Endothelial cell of umbilical vein (primary cell): ENCODE data around the gene GGNBP2. TPM values are rescaled to one million over a fixed set of nuclear protein-coding genes. Genes with fewer than 3 reads are reported as not detected.
A peak's percentile ranks its signal among the peaks of the same experiment; 100 is the strongest.

Source experiments
- BruUV-seq: library from RNA; stranded (reverse); fragments of 400-500 nt; replicated peaks from 2 replicates; lab custom pipeline; 2021; lab: Mats Ljungman, UMichigan
- CTCF ChIA-PET: fragments of 300-600, 350-600 bp; sonication (Branson Sonifier 250); formaldehyde crosslinking; loops from one replicate; lab custom pipeline; 2021; ENCODE audit warnings: antibody characterized with exemption, inconsistent platforms; lab: Charles Lee
- POLR2A ChIA-PET: fragments of 300-600, 350-600 bp; sonication (Branson Sonifier 250); formaldehyde crosslinking; loops from one replicate; lab custom pipeline; 2021; ENCODE audit warnings: antibody characterized with exemption, inconsistent platforms; lab: Charles Lee
- DNase-seq: peaks from one replicate; pipeline ENCODE4 v3.0.0-alpha.2; 2011; ENCODE audit warnings: low read depth, low spot score
- FAIRE-seq: peaks from 2 replicates; lab custom pipeline; 2011; peaks lifted over from hg19 to GRCh38; lab: Jason Lieb, UNC
- H2AFZ ChIP-seq: 2 replicates; pipeline ENCODE4 v1.6.0; 2012; ENCODE audit warnings: low read depth, low read length, control low read depth, inconsistent platforms
- H3K27ac ChIP-seq: 2 replicates; pipeline ENCODE4 v1.5.1; 2011; ENCODE audit warnings: low read depth, mild to moderate bottlenecking, control low read depth, low read length, moderate library complexity; ENCODE audit not compliant: insufficient read depth
- H3K27me3 ChIP-seq, 2 experiments: 2 replicates each; pipeline versions ENCODE4 v1.6.0 to v1.6.1; 2011; ENCODE audit warnings: low read length in 2 of 2, mixed read lengths in 1 of 2; ENCODE audit not compliant: control insufficient read depth in 2 of 2, insufficient read depth in 2 of 2
- H3K36me3 ChIP-seq, 2 experiments: 2 replicates in 1 of 2; 3 replicates in 1 of 2; pipeline ENCODE4 v1.5.1; 2011; ENCODE audit warnings: low read length in 2 of 2, mild to moderate bottlenecking in 1 of 2, moderate library complexity in 1 of 2; ENCODE audit not compliant: control insufficient read depth in 2 of 2, insufficient read depth in 2 of 2; ENCODE audit errors: extremely low read depth in 1 of 2
- H3K4me1 ChIP-seq: 3 replicates; pipeline ENCODE4 v1.5.1; 2011; ENCODE audit warnings: mild to moderate bottlenecking, low read length; ENCODE audit not compliant: control insufficient read depth, insufficient read depth; ENCODE audit errors: extremely low read depth
- H3K4me2 ChIP-seq: 2 replicates; pipeline ENCODE4 v1.6.1; 2011; ENCODE audit warnings: low read length, control low read depth, mixed read lengths; ENCODE audit not compliant: insufficient read depth
- H3K4me3 ChIP-seq, 3 experiments: fragments of 200-600 bp in 1 of 3; sonication (generic), shearing (Covaris generic) in 1 of 3; replicated peaks in 1 of 3; 2 replicates each; pipeline ENCODE4 v1.5.1; 2011 to 2016; ENCODE audit warnings: control low read depth in 3 of 3, low read length in 3 of 3, mild to moderate bottlenecking in 2 of 3, inconsistent platforms in 1 of 3, low read depth in 1 of 3, moderate library complexity in 1 of 3; ENCODE audit not compliant: insufficient read depth in 1 of 3
- H3K79me2 ChIP-seq: 2 replicates; pipeline ENCODE4 v1.6.0; 2012; ENCODE audit warnings: low read length, inconsistent platforms; ENCODE audit not compliant: control insufficient read depth, insufficient read depth
- H3K9ac ChIP-seq: replicated peaks from 2 replicates; pipeline ENCODE3; 2011; ENCODE audit warnings: low read length, control low read depth; ENCODE audit not compliant: insufficient read depth; ENCODE audit errors: extremely low read depth
- H3K9me1 ChIP-seq: replicated peaks from 3 replicates; pipeline ENCODE4 v1.6.0; 2011; ENCODE audit warnings: mild to moderate bottlenecking, low read length; ENCODE audit not compliant: control insufficient read depth, insufficient read depth; ENCODE audit errors: extremely low read depth
- H3K9me3 ChIP-seq: replicated peaks from 2 replicates; pipeline ENCODE4 v1.5.1; 2012; ENCODE audit warnings: low read length, inconsistent platforms; ENCODE audit not compliant: control insufficient read depth, insufficient read depth
- H4K20me1 ChIP-seq: replicated peaks from 2 replicates; pipeline ENCODE3; 2011; ENCODE audit warnings: mild to moderate bottlenecking, low read length; ENCODE audit not compliant: control insufficient read depth, insufficient read depth; ENCODE audit errors: extremely low read depth
- CTCF ChIP-seq, 2 donors: IDR thresholded peaks; 1 replicate in 1 of 2; 2 replicates in 1 of 2; pipeline ENCODE4 v1.5.1; 2011; ENCODE audit warnings: low read length in 2 of 2, mild to moderate bottlenecking in 2 of 2, moderate library complexity in 2 of 2, control low read depth in 1 of 2, inconsistent platforms in 1 of 2, low read depth in 1 of 2; ENCODE audit not compliant: insufficient read depth in 1 of 2; ENCODE audit errors: extremely low read depth in 1 of 2
- EZH2 ChIP-seq: IDR thresholded peaks from 2 replicates; pipeline ENCODE4 v1.6.1; 2012; ENCODE audit warnings: borderline replicate concordance, low read depth, mild to moderate bottlenecking, moderate library complexity, low read length, inconsistent platforms; ENCODE audit not compliant: severe bottlenecking
- FOS ChIP-seq: IDR thresholded peaks from 2 replicates; pipeline ENCODE4 v1.6.1; 2011; ENCODE audit warnings: mild to moderate bottlenecking, low read length, moderate library complexity, borderline replicate concordance; ENCODE audit not compliant: insufficient read depth
- GATA2 ChIP-seq: IDR thresholded peaks from 2 replicates; pipeline ENCODE4 v1.7.0; 2011; ENCODE audit warnings: low read depth, mild to moderate bottlenecking, moderate library complexity, mixed read lengths, low read length; ENCODE audit not compliant: insufficient read length, insufficient read depth
- MAX ChIP-seq: IDR thresholded peaks from 2 replicates; pipeline ENCODE4 v1.6.1; 2011; ENCODE audit not compliant: insufficient read depth, insufficient read length
- MYC ChIP-seq: IDR thresholded peaks from one replicate; pipeline ENCODE4 v1.6.1; 2011; ENCODE audit warnings: mild to moderate bottlenecking, low read depth, low read length
- POLR2A ChIP-seq: IDR thresholded peaks from 2 replicates; pipeline ENCODE4 v1.6.1; 2012; ENCODE audit warnings: low read depth, mild to moderate bottlenecking, control low read depth, low read length
- POLR2AphosphoS5 ChIP-seq: IDR thresholded peaks from 2 replicates; pipeline ENCODE4 v1.6.1; 2012; ENCODE audit warnings: low read depth, mild to moderate bottlenecking, control low read depth, low read length, moderate library complexity; ENCODE audit not compliant: insufficient read depth
- dilution Hi-C: fragments of 300-500 bp; cut with MboI; formaldehyde crosslinking; loops from one replicate; pipeline ENCODE4 v1.15.0; 2019; ENCODE audit warnings: low sequenced_read_pairs; ENCODE audit not compliant: extremely low pct_ligation_motif_present
- intact Hi-C: fragments of 100-400 bp; cut with micrococcal nuclease; formaldehyde crosslinking; loops from one replicate; pipeline ENCODE4 v1.10.0; 2022
- polyA plus RNA-seq, 4 experiments: library from polyadenylated mRNA; depleted of rRNA in 3 of 4; stranded (reverse) in 3 of 4; unstranded in 1 of 4; fragments of >200 nt; gene quantifications; 2 replicates each; pipeline versions ENCODE4 v1.2.1 to v1.2.3, GENCODE V29; 2011 to 2012; ENCODE audit warnings: missing spikeins in 1 of 4
- total RNA-seq: library from RNA; stranded (reverse); gene quantifications from 2 replicates; pipeline ENCODE4 v1.2.3, GENCODE V29; 2021

The GGNBP2 gene
- total and polyA plus RNA-seq, 2 donors (not counting 3 experiments of a cell fraction or from before 2014, with no cell fraction given) = 52.6 to 77.6 TPM

GRCh38 chr17:36534840-36535668 lies 9.7 kb upstream of the GGNBP2 start, which contains the start of the genes MYO19 and PIGW:
MYO19 (minus strand) TSS chr17:36534868; CDS start chr17:36532538, 2,330 bp downstream.
PIGW (plus strand) TSS chr17:36534987; CDS start chr17:36537102, 2,115 bp downstream.
- H3K79me2 ChIP-seq = peaks cover 6% of the 10 kb centered on the region
- intact Hi-C loops = loop anchor here (1.0 kb wide), 2 partner anchors 9 to 49 kb away; partner anchors contain the start of genes GGNBP2 and ZNHIT3
- H3K36me3 ChIP-seq = peaks cover 4 to 7% of the 10 kb centered on the region in 2 experiments
- DNase-seq (peak; percentile 90), FAIRE-seq (no peak)
- peak within 1 kb of the TSS; percentile 70 for H2AFZ ChIP-seq
- H3K9me3 ChIP-seq = no peaks in the 10 kb centered on the region
- H3K27ac ChIP-seq = peak within 1 kb of the TSS; percentile 84
- ChIA-PET CTCF (interaction anchor here (1.3 to 4.3 kb wide), 3 partner anchors 10 to 52 kb away, joined by 3 to 31 read pairs (median 12); partner anchors contain the start of gene GGNBP2), POLR2A (interaction anchor here (0.6 to 1.0 kb wide), 2 partner anchors 10 kb away, joined by 3 to 6 read pairs; partner anchors contain the start of gene GGNBP2)
- peaks cover 8% of the 10 kb centered on the region for H3K4me1 ChIP-seq
- no peaks in the 10 kb centered on the region for H3K9me1 ChIP-seq
- peak within 1 kb of the TSS; percentile 86 for H3K4me2 ChIP-seq
- BruUV-seq = no TSS peak
- H3K9ac ChIP-seq = peak within 1 kb of the TSS; percentile 94
- no peaks in the 10 kb centered on the region for H3K27me3 ChIP-seq
- dilution Hi-C loops = no loop called here
- TF ChIP-seq EZH2 = no peak
- peak; percentile 97 for TF ChIP-seq MYC
- no peak for TF ChIP-seq CTCF (IDR thresholded peaks at IDR 0.05; ENCODE audit: extremely low read depth in 1 of 2, insufficient read depth in 1 of 2, low read depth in 1 of 2, low read length in 2 of 2)
- TF ChIP-seq FOS = no peak
- TF ChIP-seq GATA2 = no peak
- peak; percentile 99 for TF ChIP-seq POLR2AphosphoS5
- peak; percentile 94 for TF ChIP-seq POLR2A
- TF ChIP-seq MAX = peak; percentile 95
- peak within 1 kb of the TSS; percentile 63 to 84 (median 70) for H3K4me3 ChIP-seq
- H4K20me1 ChIP-seq = no peaks in the 10 kb centered on the region
